GM12864 (cell line): Measurements from ENCODE around the gene SAP30BP.

Source experiments
- DNase-seq: peaks from one replicate; pipeline ENCODE4 v3.0.0-alpha.2; 2011; ENCODE audit warnings: low read depth
- H3K4me3 ChIP-seq: 2 replicates; pipeline ENCODE4 v1.5.1; 2011; ENCODE audit warnings: mild to moderate bottlenecking, low read depth, low read length, control low read depth
- TF ChIP-seq, protein P1 (sequence below): IDR thresholded peaks from 2 replicates; pipeline ENCODE4 v1.5.1; 2011; ENCODE audit warnings: low read depth, mild to moderate bottlenecking, moderate library complexity, low read length, control low read depth, inconsistent platforms; ENCODE audit errors: missing control alignments

Gene SAP30BP

GRCh38 chr17:75666959-75667790, at the start of gene SAP30BP, which contains the start of gene RECQL5:
TSS of gene SAP30BP (plus strand) at chr17:75667338. CDS start at chr17:75667373, 35 bp downstream.
TSS of gene RECQL5 (minus strand) at chr17:75667154. CDS start at chr17:75666557, 597 bp downstream.
- TF ChIP-seq, protein P1, sequence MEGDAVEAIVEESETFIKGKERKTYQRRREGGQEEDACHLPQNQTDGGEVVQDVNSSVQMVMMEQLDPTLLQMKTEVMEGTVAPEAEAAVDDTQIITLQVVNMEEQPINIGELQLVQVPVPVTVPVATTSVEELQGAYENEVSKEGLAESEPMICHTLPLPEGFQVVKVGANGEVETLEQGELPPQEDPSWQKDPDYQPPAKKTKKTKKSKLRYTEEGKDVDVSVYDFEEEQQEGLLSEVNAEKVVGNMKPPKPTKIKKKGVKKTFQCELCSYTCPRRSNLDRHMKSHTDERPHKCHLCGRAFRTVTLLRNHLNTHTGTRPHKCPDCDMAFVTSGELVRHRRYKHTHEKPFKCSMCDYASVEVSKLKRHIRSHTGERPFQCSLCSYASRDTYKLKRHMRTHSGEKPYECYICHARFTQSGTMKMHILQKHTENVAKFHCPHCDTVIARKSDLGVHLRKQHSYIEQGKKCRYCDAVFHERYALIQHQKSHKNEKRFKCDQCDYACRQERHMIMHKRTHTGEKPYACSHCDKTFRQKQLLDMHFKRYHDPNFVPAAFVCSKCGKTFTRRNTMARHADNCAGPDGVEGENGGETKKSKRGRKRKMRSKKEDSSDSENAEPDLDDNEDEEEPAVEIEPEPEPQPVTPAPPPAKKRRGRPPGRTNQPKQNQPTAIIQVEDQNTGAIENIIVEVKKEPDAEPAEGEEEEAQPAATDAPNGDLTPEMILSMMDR, result no peak
- peak; percentile 96 for DNase-seq

DNA sequence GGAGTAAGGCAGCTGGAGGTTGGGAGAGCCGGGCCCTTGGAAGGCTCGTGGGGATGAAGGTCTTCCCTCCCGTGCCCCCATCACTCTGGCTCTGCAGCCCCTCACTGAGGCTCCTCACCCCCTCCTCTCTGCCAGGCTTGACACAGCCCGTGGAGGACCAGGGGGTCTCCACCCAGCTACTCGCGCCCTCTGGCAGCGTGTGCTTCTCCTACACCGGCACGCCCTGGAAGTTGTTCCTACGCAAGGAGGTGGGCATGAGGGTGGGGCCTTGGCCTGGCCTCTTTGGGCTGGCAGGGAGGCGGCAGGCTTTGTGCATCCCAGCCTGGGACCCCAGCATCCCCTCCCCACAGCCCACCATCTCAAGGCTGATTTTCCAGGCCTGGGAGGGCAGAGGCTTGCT, 49.5 kb upstream of the SAP30BP start:
- TF ChIP-seq, protein P1, result no peak

More at GRCh38 chr17:75666959-75667790, at the start of gene SAP30BP, which contains the start of gene RECQL5:
- peak within 1 kb of the TSS; percentile 99 for H3K4me3 ChIP-seq

GRCh38 chr17:75619506-75620431, 47.4 kb upstream of the SAP30BP start:
- DNase-seq, result no peak
- TF ChIP-seq, protein P1, result peak; percentile 59
- no peak overlapping the region for H3K4me3 ChIP-seq

More for the DNA sequence above, 49.5 kb upstream of the SAP30BP start:
- DNase-seq, result no peak
- H3K4me3 ChIP-seq, result no peak overlapping the region

DNA sequence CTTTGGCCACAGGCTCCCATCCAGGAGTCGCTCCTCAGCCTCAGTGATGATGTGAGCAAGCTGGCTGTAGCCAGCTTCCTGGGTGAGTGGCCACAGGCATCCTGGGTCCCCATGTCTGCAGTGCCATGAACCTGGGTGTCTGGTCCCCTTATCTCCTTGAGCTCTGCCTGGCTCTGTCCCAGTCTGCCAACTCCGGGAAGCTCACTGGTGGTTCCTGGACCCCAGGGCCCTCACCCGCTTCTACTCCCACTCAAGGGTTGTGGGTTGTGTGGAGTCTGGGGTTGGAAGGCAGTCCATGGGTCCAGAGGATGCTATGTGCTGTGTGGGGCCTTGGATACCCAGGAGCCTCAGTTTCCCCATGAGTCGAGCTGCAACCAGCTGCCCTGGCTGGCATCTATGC, 45.6 kb upstream of the SAP30BP start:
- no peak for DNase-seq
- TF ChIP-seq, protein P1, result no peak
- H3K4me3 ChIP-seq, result no peak overlapping the region

DNA sequence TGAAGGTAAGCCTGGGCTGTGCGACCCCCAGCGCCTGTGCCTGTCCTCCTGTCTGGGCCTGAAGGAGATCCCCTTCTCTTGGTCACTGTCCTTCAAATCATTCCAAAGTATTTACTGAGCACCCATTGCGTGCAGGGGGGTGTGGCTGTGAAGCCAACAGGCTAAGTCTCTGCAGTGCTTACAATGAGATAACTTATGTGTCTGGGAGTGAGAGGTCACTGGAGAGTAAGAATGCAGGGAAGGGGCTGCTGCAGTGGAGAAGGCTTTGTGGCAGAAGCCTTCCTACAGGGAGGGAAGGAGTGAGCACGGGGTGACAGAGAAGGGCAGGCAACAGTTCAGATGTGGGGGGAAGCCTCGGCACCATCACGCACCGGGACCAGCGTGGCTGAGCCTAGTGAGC, 45.1 kb upstream of the SAP30BP start:
- no peak overlapping the region for H3K4me3 ChIP-seq
- no peak for DNase-seq
- TF ChIP-seq, protein P1, result no peak

- DNase-seq, result no peak
- no peak overlapping the region for H3K4me3 ChIP-seq
- TF ChIP-seq, protein P1, result no peak
Observed at GRCh38 chr17:75622771-75623273, 44.3 kb upstream of the SAP30BP start.
